ENCODE results near the gene SLC49A4.

- no peak for TF ChIP-seq SUZ12 (IDR thresholded peaks at IDR 0.05)
- no peak for TF ChIP-seq TARDBP (IDR thresholded peaks at IDR 0.05)
- no peak for TF ChIP-seq FOXM1 (IDR thresholded peaks at IDR 0.05; ENCODE audit: borderline replicate concordance)
These were observed 866 bp downstream of the SLC49A4 start for GRCh38 chr3:122795674-122796195.

All from HEK293T (cell line).